Measurements from ENCODE around the gene PRPF19.

Gene PRPF19

GRCh38 chr11:60866911-60867870 is 39.2 kb downstream of the PRPF19 start, which contains the start of gene ZP1:
TSS of gene ZP1 (plus strand) at chr11:60867542. CDS start at chr11:60867562, 20 bp downstream.
- no peak for DNase-seq (ENCODE audit: insufficient read length, low spot score)
- TF ChIP-seq POLR2A (IDR thresholded peaks at IDR 0.05; ENCODE audit: low read depth, low read length) = no peak
- no peak for FAIRE-seq

GRCh38 chr11:60864856-60865513 is 41.4 kb downstream of the PRPF19 start:
- no peak for DNase-seq (ENCODE audit: insufficient read length, low spot score)
- TF ChIP-seq POLR2A (IDR thresholded peaks at IDR 0.05; ENCODE audit: low read depth, low read length) = no peak
- no peak for FAIRE-seq

GRCh38 chr11:60863550-60864521 is 42.5 kb downstream of the PRPF19 start:
- FAIRE-seq (no peak), DNase-seq (ENCODE audit: insufficient read length, low spot score) (no peak)
- TF ChIP-seq POLR2A (IDR thresholded peaks at IDR 0.05; ENCODE audit: low read depth, low read length) = no peak

- DNase-seq (ENCODE audit: insufficient read length, low spot score) (no peak), FAIRE-seq (no peak)
- TF ChIP-seq POLR2A (IDR thresholded peaks at IDR 0.05; ENCODE audit: low read depth, low read length) = no peak
These were observed 44.2 kb downstream of the PRPF19 start for GRCh38 chr11:60862171-60862570.

- TF ChIP-seq POLR2A (IDR thresholded peaks at IDR 0.05; ENCODE audit: low read depth, low read length) = no peak
- FAIRE-seq (no peak), DNase-seq (ENCODE audit: insufficient read length, low spot score) (no peak)
These were observed 45.4 kb downstream of the PRPF19 start for GRCh38 chr11:60860943-60861342.

- TF ChIP-seq POLR2A (IDR thresholded peaks at IDR 0.05; ENCODE audit: low read depth, low read length) = no peak
- FAIRE-seq (no peak), DNase-seq (ENCODE audit: insufficient read length, low spot score) (no peak)
These were observed 46.7 kb downstream of the PRPF19 start for GRCh38 chr11:60859616-60860250.

GRCh38 chr11:60858731-60859464 is 47.5 kb downstream of the PRPF19 start:
- DNase-seq (ENCODE audit: insufficient read length, low spot score) (no peak), FAIRE-seq (no peak)
- TF ChIP-seq POLR2A (IDR thresholded peaks at IDR 0.05; ENCODE audit: low read depth, low read length) = no peak

- no peak for TF ChIP-seq POLR2A (IDR thresholded peaks at IDR 0.05; ENCODE audit: low read depth, low read length)
- no peak for FAIRE-seq
These were observed 48.1 kb downstream of the PRPF19 start for GRCh38 chr11:60858236-60858635.

GRCh38 chr11:60857378-60858232 is 48.8 kb downstream of the PRPF19 start:
- FAIRE-seq (no peak), DNase-seq (ENCODE audit: insufficient read length, low spot score) (peak; percentile 58)
- TF ChIP-seq POLR2A (IDR thresholded peaks at IDR 0.05; ENCODE audit: low read depth, low read length) = no peak

More at GRCh38 chr11:60858236-60858635, 48.1 kb downstream of the PRPF19 start:
- no peak for DNase-seq (ENCODE audit: insufficient read length, low spot score)

- DNase-seq (ENCODE audit: insufficient read length, low spot score) = no peak
- no peak for TF ChIP-seq POLR2A (IDR thresholded peaks at IDR 0.05; ENCODE audit: low read depth, low read length)
- FAIRE-seq = no peak
These were observed 50.4 kb downstream of the PRPF19 start, which contains the start of gene PTGDR2 for GRCh38 chr11:60855726-60856633. TSS of gene PTGDR2 (minus strand) at chr11:60855950. CDS start at chr11:60853722, 2,228 bp downstream.
